Measurements from ENCODE around the gene RPTOR.

Gene RPTOR

GRCh38 chr17:80921159-80921558, 376.5 kb downstream of the RPTOR start:
- H4K20me1 ChIP-seq (ENCODE audit: insufficient read depth, low read length) = no peaks in the 10 kb centered on the region

GRCh38 chr17:80921741-80922579, 377.3 kb downstream of the RPTOR start:
- no peak overlapping the region for H3K4me2 ChIP-seq (ENCODE audit: insufficient read depth, low read length)

More at GRCh38 chr17:80921159-80921558, 376.5 kb downstream of the RPTOR start:
- Histone ChIP-seq H3K36me3 (ENCODE audit: insufficient read depth, low read length) (peaks cover 67% of the 10 kb centered on the region), H3K4me2 (ENCODE audit: insufficient read depth, low read length) (no peak overlapping the region), H3K4me3 (ENCODE audit: low read depth in 1 of 2, low read length in 2 of 2) (no peak overlapping the region), H3K9me3 (ENCODE audit: insufficient read depth, low read length, severe bottlenecking) (no peaks in the 10 kb centered on the region), H3K27me3 (ENCODE audit: insufficient read depth, low read length, poor library complexity) (no peaks in the 10 kb centered on the region), H3K27ac (ENCODE audit: low read length) (no peak overlapping the region; the same call in 1 of the 2 replicates), H2AFZ (ENCODE audit: low read depth, low read length) (no peak overlapping the region), H3K9ac (ENCODE audit: low read depth, low read length) (no peak overlapping the region), H3K79me2 (ENCODE audit: insufficient read depth, low read length) (no peaks in the 10 kb centered on the region), H3K4me1 (ENCODE audit: insufficient read depth, low read length) (no peaks in the 10 kb centered on the region)
- TF ChIP-seq EZH2 (IDR thresholded peaks at IDR 0.05; ENCODE audit: borderline replicate concordance, low read depth, low read length, severe bottlenecking) = no peak
- TF ChIP-seq CTCF (IDR thresholded peaks at IDR 0.05; ENCODE audit: borderline replicate concordance, extremely low read depth, low read length, poor library complexity, severe bottlenecking) = no peak
- DNase-seq = no peak
- ATAC-seq (ENCODE audit: insufficient read depth, low read depth) = no peak

GRCh38 chr17:80922580-80923160, 378.0 kb downstream of the RPTOR start:
- Histone ChIP-seq H3K4me1 (ENCODE audit: insufficient read depth, low read length) (no peaks in the 10 kb centered on the region), H3K36me3 (ENCODE audit: insufficient read depth, low read length) (peaks cover 74% of the 10 kb centered on the region), H3K27me3 (ENCODE audit: insufficient read depth, low read length, poor library complexity) (no peaks in the 10 kb centered on the region), H3K4me3 (ENCODE audit: low read depth in 1 of 2, low read length in 2 of 2) (no peak overlapping the region), H3K9me3 (ENCODE audit: insufficient read depth, low read length, severe bottlenecking) (no peaks in the 10 kb centered on the region), H3K27ac (ENCODE audit: low read length) (no peak overlapping the region), H3K79me2 (ENCODE audit: insufficient read depth, low read length) (no peaks in the 10 kb centered on the region), H4K20me1 (ENCODE audit: insufficient read depth, low read length) (no peaks in the 10 kb centered on the region), H3K4me2 (ENCODE audit: insufficient read depth, low read length) (no peak overlapping the region), H2AFZ (ENCODE audit: low read depth, low read length) (no peak overlapping the region), H3K9ac (ENCODE audit: low read depth, low read length) (no peak overlapping the region)
- no peak for ATAC-seq (ENCODE audit: insufficient read depth, low read depth)
- TF ChIP-seq CTCF (IDR thresholded peaks at IDR 0.05; ENCODE audit: borderline replicate concordance, extremely low read depth, low read length, poor library complexity, severe bottlenecking) (no peak), EZH2 (IDR thresholded peaks at IDR 0.05; ENCODE audit: borderline replicate concordance, low read depth, low read length, severe bottlenecking) (no peak)
- no peak for DNase-seq

More at GRCh38 chr17:80921741-80922579, 377.3 kb downstream of the RPTOR start:
- Histone ChIP-seq H4K20me1 (ENCODE audit: insufficient read depth, low read length) (no peaks in the 10 kb centered on the region), H3K79me2 (ENCODE audit: insufficient read depth, low read length) (no peaks in the 10 kb centered on the region), H3K4me3 (ENCODE audit: low read depth in 1 of 2, low read length in 2 of 2) (no peak overlapping the region), H3K27me3 (ENCODE audit: insufficient read depth, low read length, poor library complexity) (no peaks in the 10 kb centered on the region), H3K4me1 (ENCODE audit: insufficient read depth, low read length) (no peaks in the 10 kb centered on the region), H3K9me3 (ENCODE audit: insufficient read depth, low read length, severe bottlenecking) (no peaks in the 10 kb centered on the region), H3K36me3 (ENCODE audit: insufficient read depth, low read length) (peaks cover 71% of the 10 kb centered on the region), H2AFZ (ENCODE audit: low read depth, low read length) (no peak overlapping the region), H3K9ac (ENCODE audit: low read depth, low read length) (no peak overlapping the region), H3K27ac (ENCODE audit: low read length) (no peak overlapping the region)
- ATAC-seq (ENCODE audit: insufficient read depth, low read depth) (no peak), DNase-seq (no peak)
- TF ChIP-seq EZH2 (IDR thresholded peaks at IDR 0.05; ENCODE audit: borderline replicate concordance, low read depth, low read length, severe bottlenecking) = no peak
- TF ChIP-seq CTCF (IDR thresholded peaks at IDR 0.05; ENCODE audit: borderline replicate concordance, extremely low read depth, low read length, poor library complexity, severe bottlenecking) = no peak
